ENCODE measurements around the gene COBL.
"Not testable (repeated sequence)": the region's sequence is repeated elsewhere in the genome, so short reads cannot be mapped to it uniquely, and the experiment has no call there.

The COBL gene

DNA sequence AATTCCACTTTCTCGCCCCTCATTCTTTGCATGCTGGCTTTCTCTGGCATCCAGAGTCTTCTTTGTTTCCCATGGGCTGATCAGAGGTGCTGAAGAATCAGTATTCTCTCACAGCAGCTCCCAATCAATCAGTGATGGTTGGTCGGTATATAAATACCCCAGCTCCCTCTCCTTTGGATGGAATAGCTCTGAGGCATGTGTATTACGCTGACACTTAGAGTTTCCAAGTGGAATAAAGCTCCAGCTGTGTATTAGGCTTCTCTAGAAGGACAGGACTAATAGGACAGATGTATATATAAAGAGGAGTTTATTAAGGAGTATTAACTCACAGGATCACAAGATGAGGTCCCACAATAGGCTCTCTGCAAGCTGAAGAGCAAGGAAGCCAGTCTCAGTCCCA is 315.7 kb downstream of the COBL start:
- DNase-seq (ENCODE audit: low read depth in 2 of 2) = no peak

DNA sequence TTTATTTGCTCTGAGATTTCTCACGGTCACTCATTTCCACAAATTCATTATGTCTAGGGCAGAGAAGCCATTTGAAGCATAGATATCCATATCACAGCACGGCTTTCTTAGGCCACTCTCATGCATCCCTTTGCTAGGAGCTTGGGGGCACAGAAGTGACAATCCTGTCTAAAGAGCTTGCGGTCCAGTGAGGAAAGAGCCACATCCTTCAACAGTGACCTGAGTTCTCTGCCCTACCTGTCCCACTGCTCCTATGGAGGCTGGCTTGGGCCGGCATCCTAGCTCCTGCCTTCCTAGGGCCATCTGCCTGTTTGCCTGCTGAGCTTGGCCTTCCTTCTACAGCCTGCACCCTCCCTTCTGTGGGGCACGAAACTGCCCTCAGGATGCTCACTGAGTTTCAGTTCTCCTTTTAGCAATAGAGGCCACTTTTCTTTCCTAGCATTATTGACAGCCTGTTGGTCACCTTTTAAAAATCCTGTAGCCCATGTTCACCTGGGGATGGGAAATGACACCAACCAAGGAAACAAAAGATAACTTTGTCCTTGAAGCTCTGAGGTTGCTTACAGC is 321.8 kb downstream of the COBL start:
- DNase-seq (ENCODE audit: low read depth in 2 of 2) = no peak

DNA sequence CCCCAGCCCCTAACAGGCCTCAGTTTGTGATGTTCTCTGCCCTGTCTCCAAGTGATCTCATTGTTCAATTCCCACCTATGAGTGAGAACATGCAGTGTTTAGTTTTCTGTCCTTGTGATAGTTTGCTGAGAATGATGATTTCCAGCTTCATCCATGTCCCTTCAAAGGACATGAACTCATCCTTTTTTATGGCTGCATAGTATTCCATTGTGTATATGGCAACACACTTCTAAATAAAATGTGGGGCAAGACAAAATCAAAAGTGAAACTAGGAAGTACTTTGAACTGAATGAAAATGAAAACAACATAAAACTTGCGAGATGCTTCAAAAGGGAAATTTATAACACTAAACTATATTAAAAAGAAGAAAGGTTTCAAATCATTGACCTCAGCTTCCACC is 326.4 kb downstream of the COBL start:
- not testable (repeated sequence) for DNase-seq (ENCODE audit: low read depth in 2 of 2)

DNA sequence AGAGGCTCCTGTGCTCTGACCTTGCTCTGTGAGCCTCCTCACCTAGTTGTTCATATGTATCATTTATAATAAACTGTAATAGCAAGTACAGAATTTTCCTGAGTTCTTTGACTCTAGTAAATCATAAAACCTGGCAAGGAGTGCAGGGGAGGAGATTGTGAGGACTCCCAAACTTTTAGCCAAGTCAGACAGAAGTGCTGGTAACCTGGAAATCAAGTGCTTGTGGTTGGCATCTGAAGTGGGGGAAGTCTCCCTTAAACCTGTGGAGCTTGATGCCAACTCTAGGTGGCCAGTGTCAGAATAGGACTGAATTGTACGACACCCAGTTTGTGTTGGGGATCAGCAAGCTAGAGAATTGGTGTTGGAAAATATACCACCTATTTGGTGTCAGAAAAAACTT is 327.6 kb downstream of the COBL start:
- no peak for DNase-seq (ENCODE audit: low read depth in 2 of 2)

DNA sequence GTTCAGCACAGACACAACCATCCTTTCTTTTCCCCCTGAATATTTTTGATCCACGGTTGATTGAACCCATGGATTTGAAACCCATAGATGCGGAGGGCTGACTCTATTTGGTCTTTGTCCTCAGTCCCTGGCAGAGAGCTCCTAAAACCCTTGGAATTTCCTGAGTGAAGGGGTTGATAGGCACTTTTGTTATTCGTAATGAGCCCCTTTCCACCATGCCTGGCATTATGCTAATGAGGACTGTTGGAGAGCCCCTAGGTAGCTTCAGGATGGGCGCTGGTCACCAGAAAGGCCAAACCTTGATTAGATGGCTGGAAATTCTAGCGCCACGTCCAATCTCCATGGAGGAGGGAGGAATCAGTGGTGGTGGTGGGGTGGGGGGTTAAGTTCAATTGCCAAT is 328.1 kb downstream of the COBL start:
- DNase-seq (ENCODE audit: low read depth in 2 of 2) = no peak

DNA sequence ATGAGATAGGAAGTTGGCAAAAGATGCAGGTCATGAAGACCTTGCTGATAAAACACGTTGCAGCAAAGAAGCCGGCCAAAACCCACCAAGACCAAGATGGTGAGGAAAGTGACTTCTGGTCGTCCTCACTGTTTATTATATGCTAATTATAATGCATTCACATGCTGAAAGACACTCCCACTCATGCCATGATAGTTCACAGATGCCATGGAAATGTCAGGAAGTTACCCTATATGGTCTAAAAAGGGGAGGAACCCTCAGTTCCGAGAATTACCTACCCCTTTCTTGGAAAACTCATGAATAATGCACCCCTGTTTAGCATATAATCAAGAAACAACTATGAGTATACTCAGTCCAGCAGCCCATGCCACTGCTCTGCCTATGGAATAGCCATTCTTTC is 331.5 kb downstream of the COBL start:
- no peak for DNase-seq (ENCODE audit: low read depth in 2 of 2)

DNA sequence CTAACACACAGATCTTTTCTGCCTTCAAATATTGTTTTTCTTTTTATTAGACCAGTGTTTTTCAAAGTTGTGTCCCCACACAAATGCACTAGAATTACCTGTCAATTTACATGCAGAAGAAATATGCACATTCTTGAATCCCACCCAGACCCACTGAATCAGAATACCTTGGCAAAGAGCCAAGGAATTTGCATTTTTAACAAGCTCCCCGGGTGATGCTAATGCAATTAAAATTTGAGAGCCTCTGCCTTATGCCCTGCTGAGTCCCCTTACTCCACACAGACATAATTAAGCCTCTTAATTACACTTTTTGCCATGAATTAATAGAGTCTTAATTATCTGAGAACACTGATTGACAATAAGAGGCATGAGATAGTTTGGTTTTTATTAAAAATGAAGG is 332.8 kb downstream of the COBL start:
- DNase-seq (ENCODE audit: low read depth in 2 of 2) = no peak

DNA sequence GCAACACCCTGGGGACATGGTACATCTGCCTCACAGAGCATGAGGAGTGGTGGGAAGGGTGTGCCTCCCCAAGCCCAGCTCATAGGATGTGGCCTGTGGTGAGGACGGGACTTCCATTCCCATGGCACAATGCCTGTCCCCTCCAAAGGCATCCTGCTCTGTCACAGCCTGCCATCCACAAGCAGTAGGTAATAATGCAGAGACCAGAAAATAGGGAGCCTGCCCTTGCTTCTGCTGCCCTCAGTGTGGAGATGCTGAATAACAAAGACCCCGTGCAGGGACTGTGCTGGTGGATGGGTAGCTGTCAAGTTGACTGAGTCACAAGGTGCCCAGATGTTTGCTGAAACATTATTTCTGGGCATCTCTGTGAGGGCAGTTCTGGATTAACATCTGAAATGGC is 334.0 kb downstream of the COBL start:
- no peak for DNase-seq (ENCODE audit: low read depth in 2 of 2)

DNA sequence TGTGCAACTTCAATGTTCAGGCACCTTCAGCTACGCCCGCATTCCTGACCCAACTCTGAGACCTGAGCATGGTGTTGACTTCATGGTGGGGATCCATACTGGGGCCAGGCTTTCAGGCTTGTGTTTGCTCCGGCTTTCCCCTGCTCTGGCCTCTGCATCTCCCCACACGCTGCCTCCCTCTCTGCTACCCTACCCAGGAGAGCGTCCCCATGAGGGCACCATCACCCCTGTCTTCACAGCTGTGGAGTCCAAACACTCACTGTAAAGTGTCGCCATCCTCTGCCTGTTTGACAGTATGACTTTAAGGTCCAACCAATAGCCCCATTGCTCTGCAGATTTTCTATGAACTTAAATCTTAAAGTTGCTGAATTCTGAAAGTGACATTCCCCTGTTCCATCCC is 334.9 kb downstream of the COBL start:
- no peak for DNase-seq (ENCODE audit: low read depth in 2 of 2)

DNA sequence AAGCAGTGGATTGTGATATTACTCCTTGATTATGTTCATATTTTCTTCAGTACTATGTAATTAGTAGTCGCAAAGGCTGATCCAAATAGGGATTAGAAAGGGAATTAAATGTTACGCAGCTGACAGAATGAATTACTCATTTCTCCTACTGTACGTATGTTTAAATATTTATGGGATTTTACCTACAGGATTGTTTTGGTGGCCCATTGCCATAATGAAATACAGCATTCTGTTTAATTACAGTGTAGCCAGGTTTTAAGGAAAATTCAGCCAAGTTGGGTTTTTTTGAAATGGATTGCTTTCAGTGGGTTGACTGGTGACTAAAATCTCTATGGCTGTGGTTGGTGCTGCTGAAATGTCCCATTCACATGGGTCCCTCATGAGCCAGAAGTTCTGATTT is 336.2 kb downstream of the COBL start:
- DNase-seq (ENCODE audit: low read depth in 2 of 2) = no peak

DNA sequence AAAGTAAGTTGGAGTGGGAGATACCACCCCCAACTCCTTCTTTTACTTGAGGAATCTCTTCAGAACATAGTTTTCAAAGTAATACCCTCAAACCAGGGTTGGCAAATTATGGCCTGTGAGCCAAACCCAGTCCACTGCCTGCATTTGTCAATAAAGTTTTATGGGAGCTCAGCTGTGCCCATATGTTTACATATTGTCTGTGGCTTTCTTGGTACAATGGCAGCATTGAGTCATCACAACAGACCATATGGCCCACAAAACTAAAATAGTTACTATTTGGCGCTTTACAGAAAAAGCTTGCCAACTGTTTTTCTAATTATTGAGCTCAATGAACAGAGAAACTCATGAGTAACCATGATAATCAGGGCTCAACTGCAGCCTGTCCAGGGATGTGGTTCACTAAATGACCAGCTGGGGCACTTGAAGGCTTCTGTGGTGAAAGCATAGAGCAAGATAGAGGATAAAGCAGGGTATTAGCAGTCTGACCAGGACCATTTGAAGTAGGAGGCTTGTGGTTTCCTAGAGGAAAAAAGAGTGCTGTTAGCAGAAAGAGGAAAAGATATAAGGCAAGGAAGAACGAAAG is 337.9 kb downstream of the COBL start:
- no peak for DNase-seq (ENCODE audit: low read depth in 2 of 2)

DNA sequence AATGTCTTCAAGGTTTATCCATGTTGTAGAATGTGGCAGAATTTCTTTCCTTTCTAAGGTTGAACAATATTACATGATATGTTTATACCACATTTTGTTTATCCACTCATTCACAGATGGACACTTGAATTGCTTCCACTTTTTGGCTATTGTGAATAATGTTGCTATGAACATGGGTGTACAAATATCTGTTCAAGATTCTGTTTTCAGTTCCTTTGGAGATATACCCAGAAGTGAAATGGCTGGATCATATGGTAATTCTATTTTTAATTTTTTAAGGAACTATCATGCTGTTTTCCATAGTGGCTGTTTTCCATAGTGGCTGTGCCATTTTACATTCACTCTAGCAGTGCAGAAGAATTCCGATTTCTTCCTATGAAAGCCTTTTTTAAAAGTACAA is 339.2 kb downstream of the COBL start:
- DNase-seq (ENCODE audit: low read depth in 2 of 2) = no peak

DNA sequence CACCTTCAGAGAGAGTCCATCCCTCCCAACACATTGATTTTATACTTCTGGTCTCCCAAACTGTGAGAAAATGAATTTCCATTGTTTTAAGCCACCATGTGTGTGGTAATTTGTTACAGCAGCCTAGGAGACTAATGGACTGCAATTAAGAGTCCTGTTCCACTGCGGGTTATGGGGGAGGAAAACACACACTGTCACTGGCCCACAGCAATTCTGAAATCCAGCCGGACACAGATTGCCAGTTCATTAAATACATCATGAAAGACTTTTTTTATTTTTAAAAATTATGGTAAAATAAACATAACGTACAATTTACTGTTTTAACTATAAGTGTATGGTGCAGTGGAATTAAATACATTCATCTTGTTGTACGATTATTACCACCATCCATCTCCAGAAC is 340.5 kb downstream of the COBL start:
- no peak for DNase-seq (ENCODE audit: low read depth in 2 of 2)

DNA sequence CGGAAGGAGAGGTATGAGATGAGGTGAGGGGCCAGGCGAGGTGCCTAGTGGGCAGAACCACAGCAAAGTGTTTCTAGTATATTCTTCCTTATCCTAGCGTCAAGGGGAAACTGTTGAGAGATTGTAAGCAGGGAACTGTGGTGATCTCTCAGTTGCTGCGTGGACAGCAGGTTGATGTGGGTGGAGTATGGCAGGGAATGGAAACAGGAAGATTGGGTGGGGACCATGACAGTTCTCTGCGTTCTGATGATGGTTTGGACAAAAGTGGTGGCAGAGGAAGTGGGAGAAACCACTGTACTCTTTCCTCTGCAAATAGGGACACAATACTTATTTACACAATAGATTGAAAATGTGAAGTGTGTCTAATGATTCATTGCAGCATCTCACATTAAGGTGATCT is 342.4 kb downstream of the COBL start:
- DNase-seq (ENCODE audit: low read depth in 2 of 2) = no peak

DNA sequence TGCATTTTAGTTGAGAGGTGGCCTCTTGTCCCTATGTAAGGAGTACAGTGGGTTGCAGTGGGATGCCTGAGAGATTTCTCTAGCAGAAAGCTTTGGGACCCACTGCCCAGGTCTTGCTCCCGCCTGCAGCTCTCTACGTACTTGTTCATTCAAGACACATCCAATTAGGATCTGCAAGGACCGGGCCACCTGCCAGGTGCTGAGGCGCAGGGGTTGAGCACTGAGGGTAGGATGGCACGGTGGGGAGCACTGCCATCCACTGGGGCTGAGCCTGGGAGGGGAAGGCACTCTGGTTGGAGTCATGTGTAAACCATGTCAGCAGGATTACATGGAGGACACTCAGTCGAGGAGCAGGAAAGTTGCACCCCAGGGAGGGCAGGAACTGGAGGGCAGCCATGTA is 342.8 kb downstream of the COBL start:
- DNase-seq (ENCODE audit: low read depth in 2 of 2) = no peak

DNA sequence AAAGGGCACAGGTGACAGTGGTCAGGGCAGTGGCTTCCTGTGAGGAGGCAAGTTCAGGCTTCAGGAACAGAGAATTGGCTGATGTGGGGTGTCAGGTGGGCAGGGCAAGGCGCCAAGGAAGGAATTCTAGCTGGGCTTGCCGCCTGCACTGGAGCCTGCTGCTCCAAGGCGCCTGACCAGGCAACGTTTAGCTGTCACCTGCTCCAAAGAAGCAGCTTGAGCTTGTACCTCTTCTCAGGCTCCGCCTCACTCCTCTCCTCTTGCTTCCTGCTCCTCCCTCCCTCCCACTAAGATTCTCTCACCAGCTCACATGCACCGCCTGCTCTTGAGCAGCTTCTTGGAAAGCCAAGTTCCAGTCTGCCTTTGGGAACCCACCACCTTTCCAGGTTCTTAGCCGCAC is 346.5 kb downstream of the COBL start:
- DNase-seq (ENCODE audit: low read depth in 2 of 2) = no peak

All from stimulated activated CD8-positive, alpha-beta memory T cell treated with anti-CD3 and anti-CD28 coated beads, Interleukin-2, amount 100 ng/mL, for 1 hour (primary cell).